Measurements from ENCODE around the gene AGBL2.

The AGBL2 gene

GRCh38 chr11:47628026-47628425, 87.1 kb downstream of the AGBL2 start:
- DNase-seq: no peak

DNA sequence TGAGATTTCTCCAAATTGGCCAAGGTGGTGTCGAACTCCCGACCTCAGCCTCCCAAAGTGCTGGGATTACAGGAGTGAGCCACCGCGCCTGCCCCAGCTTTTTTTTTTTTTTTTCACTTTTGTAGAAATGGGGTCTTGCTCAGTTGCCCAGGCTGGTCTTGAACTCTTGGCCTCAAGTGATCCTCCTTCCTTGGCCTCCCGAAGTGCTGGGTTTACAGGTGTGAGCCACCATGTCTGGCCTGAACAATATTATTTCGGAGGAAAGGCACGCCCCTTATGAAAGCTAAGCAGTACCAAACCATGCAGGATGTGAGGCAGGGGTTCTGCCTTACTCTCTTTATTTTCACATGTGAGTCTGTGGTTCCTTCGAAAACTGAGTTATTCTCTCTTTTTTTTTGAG, 88.9 kb downstream of the AGBL2 start:
- no peak for DNase-seq

- no peak for DNase-seq
Observed at GRCh38 chr11:47620836-47621378, 94.3 kb downstream of the AGBL2 start.

DNA sequence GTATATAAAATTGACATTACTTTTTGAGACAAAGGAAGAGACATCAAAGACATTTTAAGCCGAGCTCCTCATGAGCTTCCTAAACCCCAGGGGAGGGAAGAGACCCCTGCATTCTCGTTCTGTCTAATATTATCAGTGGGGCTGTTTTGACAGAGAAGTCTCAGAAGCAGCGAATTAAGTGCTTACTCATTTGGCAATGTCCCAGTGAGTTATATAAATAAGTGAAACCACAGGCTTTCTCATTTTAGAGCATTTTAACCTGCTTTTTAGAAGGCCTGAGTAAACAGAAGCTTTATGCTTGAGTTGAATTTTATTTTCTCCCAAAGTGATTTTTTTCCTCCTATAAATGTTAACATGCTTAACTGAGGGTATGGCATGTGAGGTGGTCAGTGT, 97.8 kb downstream of the AGBL2 start:
- DNase-seq: no peak

DNA sequence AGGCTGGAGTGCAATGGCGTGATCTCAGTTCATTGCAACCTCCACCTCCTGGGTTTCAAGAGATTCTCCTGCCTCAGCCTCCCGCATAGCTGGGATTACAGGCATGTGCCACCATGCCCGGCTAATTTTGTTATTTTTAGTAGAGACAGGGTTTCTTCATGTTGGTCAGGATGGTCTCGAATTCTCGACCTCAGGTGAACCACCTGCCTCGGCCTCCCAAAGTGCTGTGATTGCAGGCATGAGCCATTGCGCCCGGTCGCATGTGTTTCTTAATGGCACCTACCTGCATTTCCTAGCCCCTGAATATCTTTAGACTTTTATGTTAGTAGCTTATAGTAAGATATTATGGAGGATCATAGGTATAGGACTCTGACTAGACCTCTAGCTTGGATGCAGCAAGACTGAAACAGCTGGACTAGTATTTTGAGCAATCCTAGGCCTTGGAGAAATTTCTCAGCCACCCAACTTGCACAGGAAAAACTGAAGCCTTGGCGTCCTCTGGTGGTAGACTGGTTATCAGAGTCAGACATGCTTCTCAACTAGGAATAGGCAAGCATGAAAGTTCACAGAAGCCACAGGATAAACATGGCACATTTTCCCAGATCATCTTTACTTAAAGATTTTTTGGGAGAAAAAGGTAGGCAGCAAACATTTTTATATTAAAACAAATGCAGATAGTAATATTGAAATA, 98.3 kb downstream of the AGBL2 start:
- no peak for DNase-seq

DNA sequence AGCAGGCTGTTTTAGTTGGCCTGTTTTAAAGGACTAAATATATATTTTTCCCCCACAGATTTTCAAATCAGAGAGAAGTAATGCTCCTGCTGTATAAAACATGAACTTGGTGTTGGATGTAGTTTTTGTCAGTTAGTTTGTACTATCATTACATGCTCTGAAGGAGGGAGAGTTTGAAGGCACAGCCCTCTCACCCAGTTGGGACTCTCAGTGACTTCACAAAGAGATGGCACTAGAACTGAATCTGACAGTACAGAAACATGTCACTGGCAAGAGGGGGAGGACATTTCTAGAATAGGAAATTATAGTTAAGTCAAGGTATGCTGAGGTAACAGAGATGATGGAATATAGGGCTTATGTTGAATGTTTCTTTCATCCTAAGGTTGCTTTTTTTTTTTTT, 99.9 kb downstream of the AGBL2 start:
- DNase-seq: no peak

- no peak for DNase-seq
Observed at GRCh38 chr11:47611348-47611794, 103.8 kb downstream of the AGBL2 start.

DNA sequence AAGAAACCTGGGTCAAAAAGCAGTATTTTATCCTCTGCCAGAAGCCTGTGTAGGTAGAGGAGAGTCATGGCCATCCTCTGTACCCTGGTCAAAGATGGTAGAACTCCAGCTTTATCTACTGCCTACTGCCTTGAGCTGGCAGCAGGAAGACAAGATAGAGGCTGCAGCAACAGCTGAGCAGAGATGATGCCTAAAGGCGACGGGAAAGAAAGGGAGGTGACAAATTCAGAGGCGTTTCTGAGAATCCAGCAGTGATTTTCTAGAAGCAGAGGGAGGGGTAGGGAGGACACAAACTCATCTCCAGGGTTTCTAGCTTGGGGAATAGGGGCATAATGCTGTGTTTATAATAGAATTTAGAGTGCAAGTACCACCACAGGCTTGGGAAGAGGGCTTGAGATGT, 105.5 kb downstream of the AGBL2 start:
- no peak for DNase-seq

Data from NCI-H2029 (cell line).